ENCODE measurements around the gene C3orf22.

Gene C3orf22

GRCh38 chr3:126541628-126542339 lies 16.9 kb downstream of the C3orf22 start:
- no peak overlapping the region for H2AFZ ChIP-seq (ENCODE audit: low read depth, low read length)
- TF ChIP-seq CTCF (IDR thresholded peaks at IDR 0.05; ENCODE audit: borderline replicate concordance, extremely low read depth, low read length, poor library complexity, severe bottlenecking) (no peak), EZH2 (IDR thresholded peaks at IDR 0.05; ENCODE audit: borderline replicate concordance, low read depth, low read length, severe bottlenecking) (no peak)
- no peak overlapping the region for H3K4me3 ChIP-seq (ENCODE audit: low read depth in 1 of 2, low read length in 2 of 2)
- H3K4me1 ChIP-seq (ENCODE audit: insufficient read depth, low read length), result peaks cover 34% of the 10 kb centered on the region
- no peaks in the 10 kb centered on the region for H3K9me3 ChIP-seq (ENCODE audit: insufficient read depth, low read length, severe bottlenecking)
- H3K4me2 ChIP-seq (ENCODE audit: insufficient read depth, low read length), result no peak overlapping the region
- no peaks in the 10 kb centered on the region for H4K20me1 ChIP-seq (ENCODE audit: insufficient read depth, low read length)
- H3K27ac ChIP-seq (ENCODE audit: low read length), result peak overlapping the region; percentile 80
- no peaks in the 10 kb centered on the region for H3K27me3 ChIP-seq (ENCODE audit: insufficient read depth, low read length, poor library complexity)
- H3K79me2 ChIP-seq (ENCODE audit: insufficient read depth, low read length), result no peaks in the 10 kb centered on the region
- no peaks in the 10 kb centered on the region for H3K36me3 ChIP-seq (ENCODE audit: insufficient read depth, low read length)
- DNase-seq (no peak), ATAC-seq (ENCODE audit: insufficient read depth, low read depth) (no peak)
- peak overlapping the region; percentile 43; the same call in 1 of the 2 replicates for H3K9ac ChIP-seq (ENCODE audit: low read depth, low read length)

GRCh38 chr3:126540951-126541627 lies 17.6 kb downstream of the C3orf22 start:
- Histone ChIP-seq H3K4me3 (ENCODE audit: low read depth in 1 of 2, low read length in 2 of 2) (no peak overlapping the region), H3K79me2 (ENCODE audit: insufficient read depth, low read length) (no peaks in the 10 kb centered on the region), H3K4me2 (ENCODE audit: insufficient read depth, low read length) (no peak overlapping the region; the same call in 1 of the 2 replicates), H4K20me1 (ENCODE audit: insufficient read depth, low read length) (no peaks in the 10 kb centered on the region; the same call in 1 of the 2 replicates), H2AFZ (ENCODE audit: low read depth, low read length) (no peak overlapping the region), H3K36me3 (ENCODE audit: insufficient read depth, low read length) (no peaks in the 10 kb centered on the region), H3K27me3 (ENCODE audit: insufficient read depth, low read length, poor library complexity) (no peaks in the 10 kb centered on the region), H3K9me3 (ENCODE audit: insufficient read depth, low read length, severe bottlenecking) (no peaks in the 10 kb centered on the region), H3K4me1 (ENCODE audit: insufficient read depth, low read length) (peaks cover 34% of the 10 kb centered on the region), H3K9ac (ENCODE audit: low read depth, low read length) (peak overlapping the region; percentile 43), H3K27ac (ENCODE audit: low read length) (peak overlapping the region; percentile 80)
- ATAC-seq (ENCODE audit: insufficient read depth, low read depth) (0 out of 3 replicates have a peak, but pooled peaks have one; percentile 27), DNase-seq (no peak)
- TF ChIP-seq EZH2 (IDR thresholded peaks at IDR 0.05; ENCODE audit: borderline replicate concordance, low read depth, low read length, severe bottlenecking) (no peak), CTCF (IDR thresholded peaks at IDR 0.05; ENCODE audit: borderline replicate concordance, extremely low read depth, low read length, poor library complexity, severe bottlenecking) (no peak)

- Histone ChIP-seq H3K4me2 (ENCODE audit: insufficient read depth, low read length) (no peak overlapping the region; the same call in 1 of the 2 replicates), H3K4me3 (ENCODE audit: low read depth in 1 of 2, low read length in 2 of 2) (no peak overlapping the region), H4K20me1 (ENCODE audit: insufficient read depth, low read length) (no peaks in the 10 kb centered on the region; the same call in 1 of the 2 replicates)
Measured at GRCh38 chr3:126540342-126540849, 18.3 kb downstream of the C3orf22 start.

More at GRCh38 chr3:126540342-126540849, 18.3 kb downstream of the C3orf22 start:
- Histone ChIP-seq H2AFZ (ENCODE audit: low read depth, low read length) (no peak overlapping the region), H3K27me3 (ENCODE audit: insufficient read depth, low read length, poor library complexity) (no peaks in the 10 kb centered on the region), H3K27ac (ENCODE audit: low read length) (peak overlapping the region; percentile 80), H3K9me3 (ENCODE audit: insufficient read depth, low read length, severe bottlenecking) (no peaks in the 10 kb centered on the region), H3K9ac (ENCODE audit: low read depth, low read length) (peak overlapping the region; percentile 43), H3K4me1 (ENCODE audit: insufficient read depth, low read length) (peaks cover 34% of the 10 kb centered on the region), H3K79me2 (ENCODE audit: insufficient read depth, low read length) (no peaks in the 10 kb centered on the region), H3K36me3 (ENCODE audit: insufficient read depth, low read length) (no peaks in the 10 kb centered on the region)
- DNase-seq (peak; percentile 15), ATAC-seq (ENCODE audit: insufficient read depth, low read depth) (peak; percentile 37; the same call in 1 of the 3 replicates)
- TF ChIP-seq EZH2 (IDR thresholded peaks at IDR 0.05; ENCODE audit: borderline replicate concordance, low read depth, low read length, severe bottlenecking) (no peak), CTCF (IDR thresholded peaks at IDR 0.05; ENCODE audit: borderline replicate concordance, extremely low read depth, low read length, poor library complexity, severe bottlenecking) (no peak)
